Mucosa of rectum (tissue), 2 donors: ENCODE data around the gene OR4E1.
"Not testable (repeated sequence)": the region's sequence is repeated elsewhere in the genome, so short reads cannot be mapped to it uniquely, and the experiment has no call there.

Experiments used
- H3K27ac ChIP-seq, 2 donors: one replicate each; pipeline ENCODE4 v1.7.0; 2013; ENCODE audit warnings: inconsistent platforms in 2 of 2, low read depth in 2 of 2, low read length in 2 of 2
- H3K27me3 ChIP-seq, 2 donors: one replicate each; pipeline ENCODE4 v1.7.0; 2013; ENCODE audit warnings: low read length in 2 of 2; ENCODE audit not compliant: control insufficient read depth in 2 of 2, insufficient read depth in 2 of 2
- H3K36me3 ChIP-seq, 2 donors: one replicate each; pipeline ENCODE4 v1.7.0; 2013; ENCODE audit warnings: low read length in 2 of 2; ENCODE audit not compliant: control insufficient read depth in 2 of 2, insufficient read depth in 2 of 2
- H3K4me1 ChIP-seq, 2 donors: one replicate each; pipeline ENCODE4 v1.7.0; 2013; ENCODE audit warnings: low read length in 2 of 2, mild to moderate bottlenecking in 1 of 2; ENCODE audit not compliant: control insufficient read depth in 2 of 2, insufficient read depth in 2 of 2
- H3K4me3 ChIP-seq, 2 donors: one replicate each; pipeline ENCODE4 v1.7.0; 2013; ENCODE audit warnings: low read length in 2 of 2
- H3K9ac ChIP-seq, 2 donors: one replicate each; pipeline ENCODE4 v1.7.0; 2013; ENCODE audit warnings: low read length in 2 of 2, low read depth in 1 of 2, mild to moderate bottlenecking in 1 of 2
- H3K9me3 ChIP-seq, 2 donors: one replicate each; pipeline ENCODE4 v1.7.0; 2013; ENCODE audit warnings: low read length in 2 of 2; ENCODE audit not compliant: control insufficient read depth in 2 of 2
- donor health status: healthy.
- donor health status: Normal muscosa, but diverticular disease.

The OR4E1 gene

DNA sequence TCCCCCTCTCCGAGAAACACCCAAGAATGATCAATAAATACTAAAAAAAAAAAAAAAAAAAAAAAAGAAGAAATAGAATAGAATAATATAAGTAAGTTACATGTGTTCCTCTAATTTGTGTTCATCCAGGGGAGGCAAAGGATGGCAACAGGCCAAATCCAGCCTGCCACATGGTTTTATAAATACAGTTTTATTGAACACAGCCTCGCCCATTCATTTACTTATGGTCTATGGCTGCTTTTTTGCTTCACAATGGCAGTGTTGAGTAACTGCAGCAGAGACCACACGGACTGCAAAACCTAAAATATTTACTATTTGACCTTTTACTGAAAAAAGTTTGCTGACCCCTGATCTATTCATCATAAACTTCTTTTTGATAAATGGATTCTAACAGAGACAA, 24.9 kb upstream of the OR4E1 start:
- H3K9ac ChIP-seq, H3K27me3 ChIP-seq, H3K27ac ChIP-seq, H3K9me3 ChIP-seq, H3K4me3 ChIP-seq, H3K36me3 ChIP-seq: not testable (repeated sequence)
- H3K4me1 ChIP-seq: peaks cover 19 to 23% of the 10 kb centered on the region in 2 donors

DNA sequence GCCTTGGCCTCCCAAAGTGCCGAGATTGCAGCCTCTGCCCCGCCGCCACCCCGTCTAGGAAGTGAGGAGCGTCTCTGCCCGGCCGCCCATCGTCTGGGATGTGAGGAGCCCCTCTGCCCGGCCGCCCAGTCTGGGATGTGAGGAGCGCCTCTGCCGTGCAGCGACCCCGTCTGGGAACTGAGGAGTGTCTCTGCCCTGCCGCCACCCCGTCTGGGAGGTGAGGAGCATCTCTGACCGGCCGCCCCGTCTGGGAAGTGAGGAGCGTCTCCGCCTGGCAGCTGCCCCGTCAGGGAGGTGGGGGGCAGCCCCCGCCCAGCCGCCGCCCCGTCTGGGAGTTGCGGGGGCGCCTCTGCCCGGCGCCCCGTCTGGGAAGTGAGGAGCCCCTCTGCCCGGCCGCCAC, 24.0 kb upstream of the OR4E1 start:
- not testable (repeated sequence) for H3K36me3 ChIP-seq, H3K27ac ChIP-seq, H3K9ac ChIP-seq, H3K27me3 ChIP-seq, H3K9me3 ChIP-seq, H3K4me3 ChIP-seq
- peaks cover 15 to 16% of the 10 kb centered on the region in 2 donors for H3K4me1 ChIP-seq

DNA sequence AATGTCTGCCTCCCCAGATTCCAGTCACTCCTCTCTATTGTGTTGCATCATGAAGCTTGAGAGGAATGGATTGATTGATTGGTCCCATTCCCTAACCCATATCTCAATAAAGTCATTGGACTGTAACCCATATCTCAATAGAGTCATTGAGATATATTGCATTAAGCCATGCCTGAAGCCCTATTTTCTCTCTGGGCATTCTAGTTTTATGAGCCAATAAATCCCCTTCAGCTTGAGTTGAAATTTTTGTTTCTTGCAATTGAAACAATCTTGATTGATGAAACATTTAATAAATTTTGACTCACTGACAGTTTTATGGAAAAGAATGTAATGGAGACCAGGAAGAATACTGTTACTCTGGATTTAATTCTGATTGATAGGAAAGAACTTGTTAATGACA, 20.8 kb upstream of the OR4E1 start:
- Histone ChIP-seq H3K36me3 (no peaks in the 10 kb centered on the region), H3K4me1 (peaks cover 2 to 3% of the 10 kb centered on the region in 2 donors), H3K9me3 (peaks cover 0 to under 1% of the 10 kb centered on the region in 2 donors), H3K4me3 (no peak overlapping the region), H3K9ac (no peak overlapping the region), H3K27ac (no peak overlapping the region), H3K27me3 (no peaks in the 10 kb centered on the region)

DNA sequence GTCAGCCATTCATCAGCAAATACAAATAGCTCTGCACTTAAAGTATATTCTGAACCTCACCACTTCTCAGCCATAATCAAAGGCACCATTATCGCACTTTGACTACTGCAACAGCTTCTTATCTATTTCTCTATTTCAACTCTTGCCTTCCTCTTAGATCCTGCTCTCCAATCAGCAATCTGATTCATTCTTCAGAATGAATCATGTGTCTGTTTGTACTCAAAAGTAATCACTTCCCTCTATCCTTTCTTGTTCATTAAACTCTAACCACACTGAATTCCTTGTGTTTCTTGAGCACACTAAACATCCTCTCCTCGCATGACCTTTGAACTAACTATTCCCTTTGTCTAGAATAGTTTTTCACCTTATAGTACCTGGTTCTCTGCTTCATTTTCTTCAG, 12.8 kb upstream of the OR4E1 start:
- Histone ChIP-seq H3K9me3 (no peaks in the 10 kb centered on the region), H3K27me3 (no peaks in the 10 kb centered on the region), H3K4me1 (no peaks in the 10 kb centered on the region), H3K36me3 (no peaks in the 10 kb centered on the region), H3K9ac (no peak overlapping the region), H3K4me3 (no peak overlapping the region), H3K27ac (no peak overlapping the region)

DNA sequence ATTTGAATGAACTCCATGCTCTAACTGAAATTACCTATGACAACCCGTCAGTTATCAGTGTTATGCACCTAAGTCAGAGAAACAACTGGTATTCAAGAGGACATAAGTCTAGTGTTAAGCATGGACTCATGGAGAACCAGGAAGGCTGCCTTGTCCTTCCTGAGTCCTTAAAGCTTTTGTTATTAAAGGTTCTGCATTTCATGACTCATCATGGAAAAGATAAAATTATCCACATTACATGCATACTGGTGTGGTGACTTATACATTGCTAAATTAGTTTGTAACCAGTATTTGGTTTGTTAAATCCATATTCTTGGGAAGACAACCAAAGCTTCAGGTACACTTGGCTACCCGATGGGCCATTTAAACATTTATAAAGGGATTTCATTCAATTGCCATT, 6.5 kb upstream of the OR4E1 start:
- Histone ChIP-seq H3K4me1 (no peaks in the 10 kb centered on the region), H3K27me3 (no peaks in the 10 kb centered on the region), H3K27ac (no peak overlapping the region), H3K36me3 (no peaks in the 10 kb centered on the region), H3K4me3 (no peak overlapping the region), H3K9me3 (peaks cover 0 to 3% of the 10 kb centered on the region in 2 donors), H3K9ac (no peak overlapping the region)

DNA sequence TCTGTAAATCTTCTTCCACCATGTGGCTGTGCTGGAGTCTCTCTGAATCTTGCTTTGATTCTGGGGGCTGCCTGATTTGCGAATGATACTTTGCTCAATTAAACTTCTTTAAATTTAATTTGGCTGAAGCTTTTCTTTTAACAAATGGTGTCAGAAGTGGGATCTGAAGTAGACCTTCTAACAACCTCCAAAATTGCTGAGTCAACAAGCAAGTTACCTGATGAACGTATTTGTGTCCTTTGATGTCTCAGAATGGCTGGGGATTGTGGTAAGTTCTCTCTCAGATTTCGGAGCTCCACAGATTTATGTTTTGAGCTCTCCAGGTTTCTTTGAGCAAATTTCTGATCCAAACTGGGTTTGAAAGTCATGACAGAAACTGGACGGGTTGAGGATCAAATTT, 1.9 kb upstream of the OR4E1 start:
- H3K27ac ChIP-seq: no peak overlapping the region
- H3K9ac ChIP-seq: no peak overlapping the region
- H3K4me1 ChIP-seq: no peaks in the 10 kb centered on the region
- H3K36me3 ChIP-seq: no peaks in the 10 kb centered on the region
- peaks cover 0 to 3% of the 10 kb centered on the region in 2 donors for H3K9me3 ChIP-seq
- H3K4me3 ChIP-seq: no peak overlapping the region
- no peaks in the 10 kb centered on the region for H3K27me3 ChIP-seq

DNA sequence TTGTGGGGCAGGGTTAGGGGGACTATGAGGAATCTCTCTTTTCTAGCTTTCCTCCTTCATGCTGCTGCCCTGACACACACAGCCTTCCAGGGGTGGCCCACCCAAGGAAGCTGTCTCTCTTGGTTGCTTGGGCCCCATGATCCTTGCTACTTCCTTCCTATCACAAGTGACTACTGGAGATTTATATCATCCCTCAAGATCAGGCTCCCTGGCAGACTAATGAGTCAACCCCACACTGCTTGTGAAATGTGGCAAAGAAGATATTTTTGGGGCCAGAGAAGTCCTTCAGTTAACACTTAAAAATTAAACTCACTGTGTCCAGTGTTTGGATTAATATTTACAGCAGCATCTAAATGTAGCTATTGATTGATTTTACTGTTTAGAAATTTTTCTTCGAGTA, 1.5 kb downstream of the OR4E1 start:
- Histone ChIP-seq H3K9me3 (peaks cover 0 to 3% of the 10 kb centered on the region in 2 donors), H3K27me3 (peaks cover 0 to 3% of the 10 kb centered on the region in 2 donors), H3K9ac (no peak overlapping the region), H3K36me3 (no peaks in the 10 kb centered on the region), H3K4me3 (no peak overlapping the region), H3K4me1 (no peaks in the 10 kb centered on the region), H3K27ac (no peak overlapping the region)

DNA sequence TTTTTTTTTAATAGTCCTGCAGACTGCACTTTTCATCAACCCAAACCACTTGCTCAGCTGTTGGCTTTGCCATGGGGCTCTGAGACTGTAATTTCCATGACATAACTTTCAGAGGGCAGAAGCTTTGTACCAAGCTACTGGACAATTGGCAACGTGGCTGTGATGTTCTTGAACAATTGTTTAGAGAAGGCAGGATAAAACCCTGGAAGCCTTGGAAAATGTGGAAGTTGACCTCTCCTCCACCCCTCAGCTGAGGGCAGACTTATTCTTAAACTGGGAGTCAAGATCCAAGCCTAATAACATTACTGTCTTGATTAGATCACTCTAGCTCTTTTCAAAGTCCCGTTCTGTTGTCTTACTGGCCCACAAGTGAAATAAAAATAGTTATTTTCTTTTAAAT, 2.2 kb downstream of the OR4E1 start:
- peaks cover 0 to 3% of the 10 kb centered on the region in 2 donors for H3K9me3 ChIP-seq
- H3K9ac ChIP-seq: no peak overlapping the region
- H3K4me1 ChIP-seq: no peaks in the 10 kb centered on the region
- H3K36me3 ChIP-seq: no peaks in the 10 kb centered on the region
- H3K4me3 ChIP-seq: no peak overlapping the region
- H3K27me3 ChIP-seq: peaks cover 0 to 3% of the 10 kb centered on the region in 2 donors
- no peak overlapping the region for H3K27ac ChIP-seq

DNA sequence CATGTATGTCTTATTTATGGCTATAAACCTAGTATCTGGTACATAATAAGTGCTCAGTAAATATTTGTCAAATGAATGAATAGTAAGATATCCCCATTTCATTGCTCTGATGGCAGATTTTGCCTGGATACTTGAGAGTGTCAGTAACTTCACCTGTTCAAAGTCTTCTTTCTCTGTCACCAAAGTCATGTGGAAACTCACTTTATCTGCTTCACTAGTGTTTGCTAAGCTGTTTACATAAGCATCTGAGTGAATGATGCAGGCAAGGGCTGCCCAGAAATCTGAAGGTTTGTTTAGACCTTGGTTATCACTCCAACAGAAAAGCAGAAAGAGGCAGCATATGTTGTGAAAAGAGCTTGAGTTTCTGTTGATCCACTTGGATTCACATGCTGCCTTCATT, 4.3 kb downstream of the OR4E1 start:
- H3K9me3 ChIP-seq: no peaks in the 10 kb centered on the region
- no peak overlapping the region for H3K27ac ChIP-seq
- peaks cover 0 to 3% of the 10 kb centered on the region in 2 donors for H3K27me3 ChIP-seq
- no peak overlapping the region for H3K9ac ChIP-seq
- H3K4me3 ChIP-seq: no peak overlapping the region
- no peaks in the 10 kb centered on the region for H3K36me3 ChIP-seq
- H3K4me1 ChIP-seq: no peaks in the 10 kb centered on the region

DNA sequence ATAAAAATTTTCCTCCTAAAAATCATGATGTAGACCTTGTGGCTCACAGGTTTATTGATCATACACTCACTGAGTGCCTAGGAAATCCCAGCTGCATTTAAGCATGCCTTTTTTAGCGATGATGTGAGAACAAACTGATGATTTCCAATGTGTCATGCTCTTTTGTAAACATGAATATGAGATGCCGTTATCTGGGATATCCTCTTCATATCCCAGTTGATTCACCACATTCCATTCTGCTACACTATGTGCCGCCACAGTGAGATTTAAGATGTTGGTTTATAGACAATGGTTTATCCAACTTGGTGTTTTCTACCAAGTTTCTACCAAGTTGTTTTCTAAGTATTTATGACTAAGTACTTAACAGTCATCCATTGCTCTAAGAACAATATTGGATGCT, 5.2 kb downstream of the OR4E1 start:
- peaks cover 0 to 3% of the 10 kb centered on the region in 2 donors for H3K27me3 ChIP-seq
- no peak overlapping the region for H3K9ac ChIP-seq
- no peaks in the 10 kb centered on the region for H3K36me3 ChIP-seq
- H3K27ac ChIP-seq: no peak overlapping the region
- H3K4me3 ChIP-seq: no peak overlapping the region
- no peaks in the 10 kb centered on the region for H3K4me1 ChIP-seq
- H3K9me3 ChIP-seq: no peaks in the 10 kb centered on the region

DNA sequence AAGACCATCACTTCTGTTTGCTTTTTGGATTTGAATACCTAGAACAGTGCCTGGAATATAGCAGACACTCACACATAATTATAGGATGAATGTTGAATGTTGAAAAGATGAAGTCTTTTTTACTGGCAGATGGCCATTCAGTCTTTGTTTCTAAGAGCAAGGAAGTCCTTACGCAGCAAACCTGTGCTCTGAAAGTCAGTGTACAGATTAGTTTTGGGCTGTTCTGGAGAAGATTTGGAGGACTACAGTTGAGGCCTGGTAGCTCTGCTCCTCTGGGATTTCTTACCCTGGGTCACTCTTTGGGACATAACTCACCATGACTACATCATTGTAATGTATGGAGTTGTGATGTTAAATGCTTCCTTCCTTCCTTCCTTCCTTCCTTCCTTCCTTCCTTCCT, 16.6 kb downstream of the OR4E1 start:
- Histone ChIP-seq H3K4me3 (no peak overlapping the region), H3K36me3 (no peaks in the 10 kb centered on the region)

More for the DNA sequence above, 16.6 kb downstream of the OR4E1 start:
- H3K4me1 ChIP-seq: peaks cover 7 to 14% of the 10 kb centered on the region in 2 donors
- H3K9me3 ChIP-seq: no peaks in the 10 kb centered on the region
- H3K27me3 ChIP-seq: no peaks in the 10 kb centered on the region
- no peak overlapping the region for H3K27ac ChIP-seq
- no peak overlapping the region for H3K9ac ChIP-seq
